Neural cell (in vitro differentiated cells): ENCODE measurements around the gene PRR5.

Experiments used
- CTCF ChIP-seq: fragments of 450-650 bp; IDR thresholded peaks from 2 replicates; pipeline ENCODE4 v1.5.1; 2014; ENCODE audit warnings: antibody characterized with exemption, mild to moderate bottlenecking, moderate library complexity; ENCODE audit not compliant: poor library complexity, severe bottlenecking
- EP300 ChIP-seq: fragments of 450-650 bp; conservative IDR thresholded peaks from 2 replicates; pipeline ENCODE4 v1.6.1; 2014; ENCODE audit warnings: antibody characterized with exemption, mild to moderate bottlenecking, moderate library complexity; ENCODE audit not compliant: poor library complexity, severe bottlenecking
- EZH2 ChIP-seq: fragments of 200-600, 300-800 bp; shearing (Covaris generic), sonication (generic); IDR thresholded peaks from 2 replicates; pipeline ENCODE4 v1.6.1; 2014; ENCODE audit warnings: antibody characterized with exemption, low read length, borderline replicate concordance, mild to moderate bottlenecking; ENCODE audit not compliant: insufficient read depth, poor library complexity, severe bottlenecking
- MXI1 ChIP-seq: fragments of 450-650 bp; conservative IDR thresholded peaks from 2 replicates; pipeline ENCODE4 v1.6.1; 2014; ENCODE audit warnings: antibody characterized with exemption, mild to moderate bottlenecking; ENCODE audit not compliant: poor library complexity, severe bottlenecking

- TF ChIP-seq EP300 (no peak), CTCF (no peak), EZH2 (no peak), MXI1 (no peak)
These were observed 28.7 kb downstream of the PRR5 start for GRCh38 chr22:44730490-44731356.
